Thyroid gland (tissue), 4 donors: Measurements from ENCODE around the gene ING5. TPM values are rescaled to one million over a fixed set of nuclear protein-coding genes. Genes with fewer than 3 reads are reported as not detected.

Experiments
- DNase-seq, 2 donors: peaks; one replicate each; pipeline ENCODE4 v3.0.0-alpha.2; 2019
- H3K27ac ChIP-seq, 3 donors: fragments of 200-600 bp; sonication (generic); 1 replicate in 2 of 3; 2 replicates in 1 of 3; pipeline ENCODE4 v1.5.1; 2016 to 2019; ENCODE audit warnings: mild to moderate bottlenecking in 1 of 3, moderate library complexity in 1 of 3
- H3K27me3 ChIP-seq: fragments of 200-600 bp; sonication (generic); one replicate; pipeline ENCODE4 v1.5.1; 2019
- H3K36me3 ChIP-seq, 2 donors: fragments of 200-600 bp; sonication (generic); one replicate each; pipeline ENCODE4 v1.5.1; 2016 to 2019
- H3K4me1 ChIP-seq, 2 donors: fragments of 200-600 bp; sonication (generic); one replicate each; pipeline ENCODE4 v1.5.1; 2017 to 2019
- H3K4me3 ChIP-seq, 3 donors: fragments of 200-600 bp; sonication (generic); replicated peaks in 1 of 3; 1 replicate in 2 of 3; 2 replicates in 1 of 3; pipeline ENCODE4 v1.5.1; 2016; ENCODE audit warnings: mild to moderate bottlenecking in 1 of 3
- H3K9me3 ChIP-seq: fragments of 200-600 bp; sonication (generic); one replicate; pipeline ENCODE4 v1.5.1; 2017
- CTCF ChIP-seq, 6 experiments: fragments of 200-600 bp in 3 of 6; fragments of 450-650 bp in 3 of 6; sonication (generic) in 3 of 6; IDR thresholded peaks; one replicate each; pipeline ENCODE4 v1.5.1; 2016 to 2019; ENCODE audit warnings: antibody characterized with exemption in 6 of 6, mild to moderate bottlenecking in 2 of 6, inconsistent platforms in 1 of 6, moderate library complexity in 1 of 6
- POLR2A ChIP-seq, 2 donors: fragments of 450-650 bp; IDR thresholded peaks; one replicate each; pipeline ENCODE4 v1.6.1; 2017; ENCODE audit warnings: antibody characterized with exemption in 2 of 2, mild to moderate bottlenecking in 2 of 2, moderate library complexity in 1 of 2
- WGBS, 2 donors: methylation state at CpG; one replicate each; pipeline ENCODE4 v1.1.5; 2017; 5-methylcytosine and 5-hydroxymethylcytosine counted together
- intact Hi-C: fragments of 100-400 bp; cut with DNase I; formaldehyde crosslinking; loops from one replicate; pipeline ENCODE4 v1.15.1; 2023
- total RNA-seq, 4 donors: library from RNA; depleted of rRNA; stranded (reverse); fragments of >200 nt; gene quantifications; one replicate each; pipeline ENCODE4 v1.2.3, GENCODE V29; 2016

ING5 gene
- total RNA-seq, 4 donors from 2014 or later = 42.2 to 76.3 (median 59.9) TPM

- no peak for DNase-seq
- H3K27me3 ChIP-seq = no peaks in the 10 kb centered on the region
- intact Hi-C loops = no loop called here
- H3K9me3 ChIP-seq = no peaks in the 10 kb centered on the region
- no peak overlapping the region for H3K27ac ChIP-seq
- no peak overlapping the region for H3K4me3 ChIP-seq
- TF ChIP-seq POLR2A (IDR thresholded peaks at IDR 0.05) (no peak), CTCF (IDR thresholded peaks at IDR 0.05) (no peak)
- 88 to 92% methylated on average over 11 to 12 of the region's 12 CpGs for WGBS, 2 donors
- no peaks in the 10 kb centered on the region for H3K4me1 ChIP-seq
- peaks cover 30 to 44% of the 10 kb centered on the region in 2 donors for H3K36me3 ChIP-seq
Measured at GRCh38 chr2:241721852-241722251, 20.0 kb downstream of the ING5 start.

GRCh38 chr2:241722896-241723454, 21.1 kb downstream of the ING5 start:
- DNase-seq = no peak
- WGBS, 2 donors = 95 to 97% methylated on average over 17 to 21 of the region's 21 CpGs
- H3K36me3 ChIP-seq = peaks cover 30 to 44% of the 10 kb centered on the region in 2 donors
- no peak overlapping the region for H3K4me3 ChIP-seq
- H3K27me3 ChIP-seq = no peaks in the 10 kb centered on the region
- TF ChIP-seq POLR2A (IDR thresholded peaks at IDR 0.05) = no peak
- TF ChIP-seq CTCF (IDR thresholded peaks at IDR 0.05) = no peak
- no peaks in the 10 kb centered on the region for H3K4me1 ChIP-seq
- no peaks in the 10 kb centered on the region for H3K9me3 ChIP-seq
- H3K27ac ChIP-seq = no peak overlapping the region
- intact Hi-C loops = no loop called here

GRCh38 chr2:241724259-241724974, 22.6 kb downstream of the ING5 start:
- H3K4me1 ChIP-seq = no peaks in the 10 kb centered on the region
- H3K36me3 ChIP-seq = peaks cover 30 to 39% of the 10 kb centered on the region in 2 donors
- no peak for DNase-seq
- WGBS, 2 donors = 91 to 98% methylated on average over 23 to 33 of the region's 41 CpGs
- no peaks in the 10 kb centered on the region for H3K27me3 ChIP-seq
- intact Hi-C loops = no loop called here
- H3K4me3 ChIP-seq = no peak overlapping the region
- TF ChIP-seq CTCF (IDR thresholded peaks at IDR 0.05) = peak in 1 of 6 experiments; percentile 14
- no peak for TF ChIP-seq POLR2A (IDR thresholded peaks at IDR 0.05)
- no peak overlapping the region for H3K27ac ChIP-seq
- H3K9me3 ChIP-seq = no peaks in the 10 kb centered on the region

GRCh38 chr2:241724975-241725870, 23.4 kb downstream of the ING5 start:
- intact Hi-C loops = no loop called here
- Histone ChIP-seq H3K4me1 (no peaks in the 10 kb centered on the region), H3K27me3 (no peaks in the 10 kb centered on the region), H3K4me3 (no peak overlapping the region), H3K36me3 (peaks cover 22 to 31% of the 10 kb centered on the region in 2 donors), H3K27ac (no peak overlapping the region), H3K9me3 (no peaks in the 10 kb centered on the region)
- no peak for DNase-seq
- 95 to 96% methylated on average over 60 to 73 of the region's 76 CpGs for WGBS, 2 donors
- TF ChIP-seq CTCF (IDR thresholded peaks at IDR 0.05) = no peak
- TF ChIP-seq POLR2A (IDR thresholded peaks at IDR 0.05) = no peak
